ENCODE results near the gene WDR82. TPM values are rescaled to one million over a fixed set of nuclear protein-coding genes. Genes with fewer than 3 reads are reported as not detected.

The WDR82 gene
- total RNA-seq, 6 donors from 2014 or later, result 23.0 to 63.6 (median 46.8) TPM

DNA sequence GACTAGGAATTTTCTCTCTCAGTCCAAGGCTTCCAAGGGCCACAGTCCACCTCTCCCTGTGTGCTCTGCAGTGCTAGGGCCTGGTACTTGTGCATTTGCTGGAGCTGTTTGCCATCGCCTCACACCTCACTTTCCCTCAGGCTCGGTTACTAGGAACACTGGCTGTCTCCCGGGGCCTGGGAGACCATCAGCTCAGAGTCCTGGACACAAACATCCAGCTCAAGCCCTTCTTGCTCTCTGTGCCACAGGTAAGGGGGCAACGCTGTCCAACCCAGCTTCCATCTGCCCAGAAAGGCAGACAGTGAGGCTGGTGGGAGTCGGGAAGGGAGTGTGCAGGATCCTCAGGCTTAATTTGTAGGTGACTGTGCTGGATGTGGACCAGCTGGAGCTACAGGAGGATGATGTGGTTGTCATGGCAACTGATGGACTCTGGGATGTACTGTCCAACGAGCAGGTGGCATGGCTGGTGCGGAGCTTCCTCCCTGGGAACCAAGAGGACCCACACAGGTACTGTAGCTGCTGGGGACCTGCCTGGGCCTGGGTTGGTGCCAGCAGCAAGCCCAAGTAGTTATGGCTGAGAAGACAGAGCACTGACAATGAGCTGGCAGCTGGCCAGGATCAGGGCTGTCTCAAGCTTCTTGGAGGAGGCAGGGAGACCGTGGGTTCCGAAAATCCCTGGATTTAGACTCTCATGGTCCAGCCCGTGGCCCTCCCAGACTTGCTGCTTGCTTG lies 29.5 kb downstream of the WDR82 start:
- WGBS, 2 donors, result 68 to 69% methylated on average over 10 of the region's 10 CpGs
- no peak overlapping the region for H3K4me3 ChIP-seq
- H3K27me3 ChIP-seq, result no peaks in the 10 kb centered on the region
- DNase-seq, result no peak
- peaks cover 0 to 62% (median 26%) of the 10 kb centered on the region in 4 donors for H3K36me3 ChIP-seq
- H3K4me1 ChIP-seq, result peaks cover 24 to 61% (median 35%) of the 10 kb centered on the region in 4 donors
- H3K27ac ChIP-seq, result peak overlapping the region in 2 of 4 donors; percentile 2 to 95
- TF ChIP-seq, protein P1, sequence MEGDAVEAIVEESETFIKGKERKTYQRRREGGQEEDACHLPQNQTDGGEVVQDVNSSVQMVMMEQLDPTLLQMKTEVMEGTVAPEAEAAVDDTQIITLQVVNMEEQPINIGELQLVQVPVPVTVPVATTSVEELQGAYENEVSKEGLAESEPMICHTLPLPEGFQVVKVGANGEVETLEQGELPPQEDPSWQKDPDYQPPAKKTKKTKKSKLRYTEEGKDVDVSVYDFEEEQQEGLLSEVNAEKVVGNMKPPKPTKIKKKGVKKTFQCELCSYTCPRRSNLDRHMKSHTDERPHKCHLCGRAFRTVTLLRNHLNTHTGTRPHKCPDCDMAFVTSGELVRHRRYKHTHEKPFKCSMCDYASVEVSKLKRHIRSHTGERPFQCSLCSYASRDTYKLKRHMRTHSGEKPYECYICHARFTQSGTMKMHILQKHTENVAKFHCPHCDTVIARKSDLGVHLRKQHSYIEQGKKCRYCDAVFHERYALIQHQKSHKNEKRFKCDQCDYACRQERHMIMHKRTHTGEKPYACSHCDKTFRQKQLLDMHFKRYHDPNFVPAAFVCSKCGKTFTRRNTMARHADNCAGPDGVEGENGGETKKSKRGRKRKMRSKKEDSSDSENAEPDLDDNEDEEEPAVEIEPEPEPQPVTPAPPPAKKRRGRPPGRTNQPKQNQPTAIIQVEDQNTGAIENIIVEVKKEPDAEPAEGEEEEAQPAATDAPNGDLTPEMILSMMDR (IDR thresholded peaks at IDR 0.05), result no peak
- no peak for TF ChIP-seq EP300 (IDR thresholded peaks at IDR 0.05)
- no peak for TF ChIP-seq POLR2A (IDR thresholded peaks at IDR 0.05)
- TF ChIP-seq POLR2AphosphoS5 (IDR thresholded peaks at IDR 0.05), result no peak
- no peak for ATAC-seq (ENCODE audit: low FRiP score in 2 of 2)
- H3K9me3 ChIP-seq, result no peaks in the 10 kb centered on the region

DNA sequence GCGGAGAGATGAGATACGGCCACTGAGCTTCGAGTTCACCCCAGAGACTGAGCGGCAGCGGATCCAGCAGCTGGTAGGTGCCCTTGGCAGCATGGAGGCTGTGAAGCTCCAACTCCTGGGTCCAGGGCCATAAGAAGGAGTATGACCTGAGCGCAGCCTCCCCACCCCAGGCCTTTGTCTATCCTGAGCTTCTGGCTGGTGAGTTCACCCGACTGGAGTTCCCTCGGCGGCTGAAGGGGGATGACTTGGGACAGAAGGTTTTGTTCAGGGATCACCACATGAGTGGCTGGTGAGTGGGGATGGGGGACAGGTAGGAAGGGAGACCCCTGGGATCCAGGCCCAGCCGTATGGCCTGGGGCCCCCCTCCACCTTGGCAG lies 30.3 kb downstream of the WDR82 start:
- 93 to 100% methylated on average over 7 to 10 of the region's 10 CpGs for WGBS, 2 donors
- Histone ChIP-seq H3K27ac (peak overlapping the region in 2 of 4 donors; percentile 93 to 95), H3K36me3 (peaks cover 0 to 53% (median 19%) of the 10 kb centered on the region in 4 donors), H3K4me1 (peaks cover 22 to 53% (median 30%) of the 10 kb centered on the region in 4 donors), H3K9me3 (no peaks in the 10 kb centered on the region), H3K4me3 (no peak overlapping the region), H3K27me3 (no peaks in the 10 kb centered on the region)
- TF ChIP-seq POLR2AphosphoS5 (IDR thresholded peaks at IDR 0.05) (no peak), POLR2A (IDR thresholded peaks at IDR 0.05) (no peak), EP300 (IDR thresholded peaks at IDR 0.05) (no peak)
- TF ChIP-seq, protein P1 (IDR thresholded peaks at IDR 0.05), result no peak
- DNase-seq, result no peak
- no peak for ATAC-seq (ENCODE audit: low FRiP score in 2 of 2)

DNA sequence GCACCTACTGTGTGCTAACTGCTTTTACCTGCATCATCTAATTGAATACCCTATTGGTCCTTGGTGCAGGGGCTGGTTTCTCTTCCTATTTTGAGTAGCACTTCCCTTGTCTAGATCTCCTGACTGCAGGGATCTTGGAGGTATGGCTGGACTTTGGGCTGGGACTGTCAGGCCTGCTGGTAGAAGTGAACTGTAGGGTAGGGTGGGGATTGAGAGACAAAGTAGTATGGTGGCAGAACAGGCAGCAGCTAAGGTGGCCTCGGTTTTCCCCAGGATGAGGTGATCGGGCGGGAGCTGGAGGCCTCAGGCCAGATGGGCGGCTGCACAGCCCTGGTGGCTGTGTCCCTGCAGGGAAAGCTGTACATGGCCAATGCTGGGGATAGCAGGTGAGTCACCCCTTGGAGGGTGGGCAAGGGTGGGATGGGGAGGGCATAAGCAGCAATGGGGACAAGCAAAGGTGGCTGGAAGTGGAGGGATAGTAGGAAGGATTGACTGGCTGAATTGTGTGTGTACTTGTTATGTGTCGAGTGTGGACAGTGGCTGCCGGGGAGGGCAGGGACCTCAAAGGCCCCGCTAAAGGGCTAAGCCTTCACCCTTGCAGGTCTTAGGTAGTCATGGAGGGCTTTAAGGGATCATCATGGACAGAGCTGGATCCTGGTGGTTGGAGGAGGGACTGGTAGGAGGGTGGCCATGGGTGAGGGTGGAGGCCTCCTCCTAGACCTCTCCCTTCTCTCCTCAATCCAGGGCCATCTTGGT lies 30.9 kb downstream of the WDR82 start:
- no peaks in the 10 kb centered on the region for H3K9me3 ChIP-seq
- peaks cover 22 to 47% (median 28%) of the 10 kb centered on the region in 4 donors for H3K4me1 ChIP-seq
- 94 to 99% methylated on average over 7 of the region's 7 CpGs for WGBS, 2 donors
- no peaks in the 10 kb centered on the region for H3K27me3 ChIP-seq
- no peak for ATAC-seq (ENCODE audit: low FRiP score in 2 of 2)
- TF ChIP-seq POLR2A (IDR thresholded peaks at IDR 0.05) (no peak), EP300 (IDR thresholded peaks at IDR 0.05) (no peak), POLR2AphosphoS5 (IDR thresholded peaks at IDR 0.05) (no peak)
- TF ChIP-seq, protein P1 (IDR thresholded peaks at IDR 0.05), result no peak
- no peak for DNase-seq
- peak overlapping the region in 2 of 4 donors; percentile 61 to 72 for H3K4me3 ChIP-seq
- H3K27ac ChIP-seq, result peak overlapping the region; percentile 86 to 97 (median 94)
- peaks cover 0 to 48% (median 19%) of the 10 kb centered on the region in 4 donors for H3K36me3 ChIP-seq

DNA sequence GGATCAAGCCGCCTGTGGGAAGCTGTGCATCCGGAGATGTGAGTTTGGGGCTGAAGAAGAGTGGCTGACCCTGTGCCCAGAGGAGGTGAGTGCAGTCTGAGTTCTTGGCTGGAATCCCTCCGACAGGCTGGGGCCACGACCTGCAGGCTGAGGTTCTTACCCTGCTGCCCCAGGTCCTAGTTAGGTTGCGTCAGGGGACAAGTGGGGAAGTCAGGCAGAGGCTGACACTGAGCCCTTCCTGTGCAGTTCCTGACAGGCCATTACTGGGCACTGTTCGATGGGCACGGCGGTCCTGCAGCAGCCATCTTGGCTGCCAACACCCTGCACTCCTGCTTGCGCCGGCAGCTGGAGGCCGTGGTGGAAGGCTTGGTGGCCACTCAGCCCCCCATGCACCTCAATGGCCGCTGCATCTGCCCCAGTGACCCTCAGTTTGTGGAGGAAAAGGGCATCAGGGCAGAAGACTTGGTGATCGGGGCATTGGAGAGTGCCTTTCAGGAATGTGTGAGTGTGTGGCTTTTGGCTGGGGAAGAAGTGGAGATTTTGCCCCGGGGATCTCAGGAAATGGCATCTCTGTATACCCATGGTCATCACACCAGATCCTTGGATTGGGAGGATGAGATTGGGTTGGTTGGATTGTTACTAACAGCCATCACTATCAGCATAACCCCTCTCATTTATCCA lies 31.6 kb downstream of the WDR82 start:
- 65 to 73% methylated on average over 5 to 8 of the region's 14 CpGs for WGBS, 2 donors
- Histone ChIP-seq H3K27me3 (no peaks in the 10 kb centered on the region), H3K4me1 (peaks cover 22 to 47% (median 28%) of the 10 kb centered on the region in 4 donors), H3K4me3 (peak overlapping the region in 3 of 4 donors; percentile 61 to 73 (median 72)), H3K9me3 (no peaks in the 10 kb centered on the region), H3K27ac (peak overlapping the region; percentile 86 to 97 (median 94)), H3K36me3 (peaks cover 0 to 40% (median 19%) of the 10 kb centered on the region in 4 donors)
- ATAC-seq (ENCODE audit: low FRiP score in 2 of 2), result peak; percentile 34 to 49
- TF ChIP-seq POLR2AphosphoS5 (IDR thresholded peaks at IDR 0.05), result peak in 1 of 2 donors; percentile 43
- TF ChIP-seq EP300 (IDR thresholded peaks at IDR 0.05), result no peak
- TF ChIP-seq POLR2A (IDR thresholded peaks at IDR 0.05), result peak in 1 of 4 donors; percentile 14
- TF ChIP-seq, protein P1 (IDR thresholded peaks at IDR 0.05), result no peak
- DNase-seq, result peak in 1 of 2 donors; percentile 71

Measured in upper lobe of left lung (tissue), 6 donors.